ENCODE measurements around the gene STYXL1.

Gene STYXL1

DNA sequence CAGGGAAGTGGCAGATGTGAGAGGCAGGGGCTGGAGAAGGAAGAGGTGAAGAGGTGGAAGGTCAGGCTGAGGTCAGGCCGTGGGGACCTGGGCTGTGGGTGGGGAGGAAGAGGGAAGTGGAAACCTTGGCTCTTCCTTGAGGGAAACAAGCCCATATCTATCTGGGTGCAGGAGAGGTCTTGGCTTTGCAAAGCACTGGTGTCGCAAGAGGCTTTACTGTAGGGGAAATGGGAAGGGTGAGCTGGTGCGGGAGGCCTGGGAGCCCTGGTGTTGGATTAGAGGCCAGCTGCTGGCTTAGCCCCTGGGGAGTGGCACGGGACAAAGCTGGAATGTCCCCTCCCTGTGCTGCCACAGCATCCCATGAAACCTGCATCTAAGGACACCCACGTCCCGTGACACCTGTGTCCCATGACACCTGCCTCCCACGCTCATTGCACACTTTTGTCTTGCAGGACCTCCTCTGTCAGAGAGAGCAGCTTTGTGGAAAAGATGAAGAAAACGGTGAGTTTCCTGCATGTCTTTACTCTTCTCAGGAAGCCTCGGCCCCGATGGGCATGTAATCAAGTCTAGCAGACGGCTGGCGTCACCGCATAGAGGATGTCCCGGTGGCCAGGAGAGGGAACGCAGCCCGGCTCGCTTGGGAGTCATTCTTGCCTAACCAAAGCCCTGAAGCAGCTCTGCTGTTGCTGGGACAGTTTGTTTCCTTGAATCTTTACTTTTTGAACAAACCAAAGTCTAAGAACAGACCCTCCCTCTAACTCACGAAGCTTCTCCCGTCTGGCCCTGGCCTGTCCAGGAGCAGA, 75.6 kb downstream of the STYXL1 start:
- DNase-seq, result no peak

DNA sequence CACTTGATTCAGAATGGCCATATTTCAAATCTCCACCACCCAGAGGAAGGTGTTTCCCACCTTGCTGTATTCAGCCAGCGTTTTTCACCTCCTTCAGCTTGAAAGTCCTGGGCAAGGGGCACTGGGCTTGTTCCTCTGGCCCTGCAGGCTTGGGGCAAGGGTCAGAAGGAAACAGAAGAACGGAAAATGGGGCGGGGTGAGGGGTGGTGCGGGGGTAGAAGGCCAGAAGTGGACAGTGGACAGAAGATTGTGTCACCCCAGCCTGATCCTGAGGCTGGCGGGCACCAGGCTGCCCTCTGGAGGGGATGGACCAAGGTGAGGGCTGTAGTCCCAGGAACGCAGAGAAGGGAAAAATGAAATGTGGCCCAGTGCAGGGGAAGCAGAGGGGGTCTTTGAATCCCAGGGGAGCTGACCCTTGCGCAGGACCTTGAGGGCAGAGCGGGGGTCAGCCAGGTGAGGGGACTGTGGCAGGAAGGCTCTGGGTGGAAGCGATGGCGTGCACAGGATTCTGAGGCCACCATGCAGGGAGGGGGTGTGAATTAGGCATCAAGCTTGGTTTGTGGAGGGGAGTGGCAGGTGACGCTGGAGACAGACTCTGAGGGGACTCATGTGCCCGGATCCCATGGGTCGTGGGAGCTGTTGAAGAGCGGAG, 76.4 kb downstream of the STYXL1 start:
- DNase-seq, result no peak

DNA sequence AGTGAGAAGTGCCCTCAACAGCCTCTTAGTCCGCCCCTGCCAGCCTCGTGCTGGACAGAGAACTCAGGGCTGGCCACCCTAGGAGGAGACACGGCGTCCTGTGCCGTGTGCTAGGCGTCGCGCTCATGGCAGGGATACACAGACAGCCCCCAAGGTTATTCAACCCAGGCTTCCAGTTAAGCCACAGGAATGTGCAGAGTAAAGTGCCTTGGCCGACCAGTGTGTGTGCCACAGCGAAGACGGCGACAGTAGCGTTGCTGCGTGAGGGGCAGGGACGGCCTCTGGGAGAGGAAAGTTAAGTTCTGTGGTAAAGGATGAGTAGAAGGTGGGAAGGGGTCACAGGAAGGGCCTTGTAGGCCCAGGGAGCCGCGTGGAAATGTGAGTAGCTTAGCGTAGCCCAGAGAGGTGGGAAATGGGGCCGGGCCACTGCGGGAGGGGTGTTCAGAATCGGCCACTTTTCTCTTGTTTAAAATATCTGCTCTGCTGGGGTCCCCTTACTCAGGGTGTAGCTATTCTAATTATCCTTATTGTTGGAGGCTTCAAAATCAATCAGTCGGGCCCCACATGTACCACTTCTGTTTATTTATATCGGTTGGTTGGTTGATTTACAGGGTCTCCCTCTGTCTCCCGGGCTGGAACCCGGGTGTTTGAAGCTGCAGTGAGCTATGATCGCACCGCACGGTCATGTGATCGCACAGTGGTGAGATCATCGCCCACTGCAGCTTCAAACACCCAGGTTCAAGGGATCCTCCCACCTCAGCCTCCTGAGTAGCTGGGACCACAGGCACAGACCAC, 77.9 kb downstream of the STYXL1 start:
- no peak for DNase-seq

DNA sequence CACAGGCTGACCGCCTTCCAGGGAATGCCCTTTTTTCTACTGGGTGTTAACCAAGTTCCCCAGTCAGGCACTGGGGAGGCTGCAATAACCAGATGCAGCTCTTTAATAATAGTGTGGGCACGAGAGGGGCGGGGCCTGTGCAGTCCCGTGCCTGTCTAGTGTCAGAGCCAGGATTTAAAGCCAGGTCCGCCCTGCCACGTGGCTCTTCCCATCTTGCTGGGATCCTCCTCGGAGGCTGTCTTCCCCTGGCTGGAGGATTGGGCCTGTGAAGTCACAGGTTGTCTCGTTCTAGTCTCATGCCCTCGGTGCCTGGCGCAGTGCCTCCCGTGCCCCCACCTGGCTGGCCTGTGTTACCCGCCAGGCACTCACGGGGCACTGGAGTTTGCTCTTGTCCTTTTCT, 78.6 kb downstream of the STYXL1 start:
- DNase-seq, result no peak

DNA sequence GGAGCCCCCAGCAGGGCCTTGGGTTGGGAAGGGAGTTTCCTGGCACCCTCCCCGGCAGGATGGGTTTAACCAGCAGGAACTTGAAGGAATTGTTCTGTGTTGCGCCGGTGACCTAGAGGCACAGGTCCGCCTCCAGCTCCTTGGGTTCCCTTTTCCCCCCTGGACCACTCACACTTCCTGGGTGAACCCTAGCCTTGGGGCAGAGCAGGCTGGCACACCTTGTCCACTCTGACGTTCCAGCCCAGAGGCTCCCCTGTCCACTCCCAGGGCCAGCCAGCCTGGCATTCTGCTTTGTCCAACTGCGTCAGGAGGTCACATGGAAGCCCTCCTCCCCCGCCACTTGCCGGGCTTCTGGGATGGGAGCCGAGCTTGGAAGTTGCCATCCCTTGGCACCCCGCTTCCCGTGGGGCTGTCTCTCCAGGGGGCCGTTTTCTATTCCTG, 79.2 kb downstream of the STYXL1 start:
- no peak for DNase-seq

DNA sequence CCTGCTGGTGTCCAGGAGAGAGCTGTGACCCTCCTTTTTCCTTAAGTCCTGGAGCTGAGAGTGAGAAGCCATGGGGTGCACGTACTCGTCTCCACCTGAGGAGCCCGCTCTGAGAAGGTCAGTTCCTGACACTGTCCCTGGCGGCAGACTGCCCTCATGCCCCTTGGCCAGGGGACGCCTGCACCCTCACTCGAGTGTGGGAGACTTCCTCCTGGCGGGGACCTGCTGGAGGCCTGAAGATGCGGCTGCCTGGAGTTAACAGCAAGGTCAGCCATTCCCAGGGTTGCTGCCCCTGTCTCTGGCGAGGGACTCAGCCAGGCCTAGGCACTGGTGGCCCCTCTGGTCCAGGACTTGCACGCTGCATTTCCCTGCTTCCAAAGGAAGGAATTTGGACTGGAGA, 79.8 kb downstream of the STYXL1 start:
- no peak for DNase-seq

DNA sequence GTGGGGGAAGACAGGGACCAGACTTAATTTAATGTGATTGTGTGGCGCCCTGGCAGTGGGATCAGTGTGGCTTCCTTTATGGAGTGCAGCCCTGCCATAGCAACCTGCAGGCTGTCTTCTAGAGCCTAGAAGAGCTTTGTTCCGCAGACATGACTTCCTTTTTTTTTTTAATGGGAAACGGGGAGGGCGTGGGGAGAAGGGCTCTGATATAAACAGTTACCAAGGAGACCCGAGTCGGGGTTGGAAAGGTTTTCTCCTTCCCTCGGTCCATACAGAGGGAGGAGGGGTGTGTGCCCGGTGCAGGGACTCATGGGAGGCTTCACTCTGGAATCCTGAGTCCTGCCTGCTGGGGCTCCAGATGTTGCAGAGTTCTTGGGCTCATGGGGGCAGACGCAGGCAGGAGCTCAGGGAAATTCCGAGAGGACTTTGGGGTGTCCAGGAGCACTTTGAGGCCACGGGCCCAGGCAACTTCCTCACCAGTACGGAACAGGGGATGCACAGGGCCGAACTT, 80.3 kb downstream of the STYXL1 start:
- DNase-seq, result no peak

DNA sequence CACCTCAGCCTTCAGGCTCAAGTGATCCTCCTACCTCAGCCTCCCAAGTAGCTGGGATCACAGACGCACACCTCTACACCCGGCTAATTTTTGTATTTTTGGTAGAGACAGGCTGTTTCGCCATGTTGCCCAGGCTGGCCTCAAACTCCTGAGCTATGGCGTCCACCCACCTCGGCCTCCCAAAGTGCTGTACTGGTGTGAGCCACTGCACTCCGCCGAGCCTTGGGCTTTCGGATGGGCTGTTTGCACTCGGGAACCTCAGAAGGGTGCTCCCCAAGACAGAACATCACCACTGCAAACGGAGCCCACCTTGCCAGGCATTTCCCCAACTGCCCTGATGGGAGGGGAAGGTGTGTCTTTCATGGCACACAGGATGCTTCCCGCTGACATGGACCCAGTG, 80.7 kb downstream of the STYXL1 start:
- no peak for DNase-seq

DNA sequence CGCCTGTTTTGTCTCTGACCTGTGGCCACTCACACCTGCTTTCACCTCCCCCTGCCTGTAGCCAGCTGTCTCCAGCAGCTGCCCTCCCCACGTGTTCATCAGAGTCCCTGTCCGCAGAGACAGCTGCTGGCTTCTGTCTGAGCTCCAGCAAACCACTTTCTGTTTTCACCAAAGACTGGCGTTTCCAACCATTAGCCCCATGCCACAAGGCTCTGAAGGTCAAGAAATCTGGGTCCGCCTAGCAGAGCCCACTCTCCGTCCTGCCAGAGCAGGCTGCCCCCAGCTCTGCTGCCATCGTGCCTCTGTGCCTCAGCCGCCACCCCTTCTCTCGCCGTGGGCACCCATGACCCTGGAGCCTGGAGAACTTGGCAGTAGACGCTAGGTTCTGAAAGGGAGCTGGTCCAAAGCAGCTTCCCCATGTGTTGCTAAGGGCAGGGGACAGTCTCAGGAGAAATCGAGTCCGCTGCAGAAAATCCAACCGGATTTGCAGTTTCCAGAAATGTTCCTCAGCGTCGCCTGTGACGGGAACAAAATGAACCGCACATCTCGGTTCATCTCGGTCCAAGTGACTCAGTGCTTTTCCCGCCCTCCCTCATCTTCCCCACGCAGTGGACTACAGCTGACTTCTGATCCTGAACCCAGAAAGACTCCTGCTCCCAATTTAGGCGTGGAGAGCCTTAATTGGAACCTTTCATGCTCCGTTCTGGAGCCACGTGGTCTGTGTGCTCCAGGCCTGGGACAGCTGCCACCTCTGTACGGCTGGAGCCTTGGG, 81.4 kb downstream of the STYXL1 start:
- no peak for DNase-seq

DNA sequence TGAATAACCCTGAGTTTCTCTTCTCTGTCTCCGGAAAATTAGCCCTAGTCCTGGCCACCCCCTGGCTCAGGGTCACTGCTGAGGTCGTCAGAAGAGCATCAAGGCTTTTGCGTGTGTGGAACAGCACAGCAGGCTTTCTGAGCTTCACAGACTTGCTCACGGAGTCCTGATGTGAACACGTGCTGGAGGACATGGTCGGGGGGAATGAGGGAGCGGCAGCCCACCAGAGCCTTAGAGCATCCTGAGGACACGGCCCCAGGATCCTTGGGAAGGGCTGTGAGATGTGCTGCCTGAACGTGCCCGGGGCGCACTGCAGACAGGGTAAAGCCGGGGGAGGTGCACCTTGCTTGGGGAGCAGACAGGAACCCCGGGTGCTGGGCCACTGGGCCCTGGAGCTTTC, 82.2 kb downstream of the STYXL1 start:
- no peak for DNase-seq

DNA sequence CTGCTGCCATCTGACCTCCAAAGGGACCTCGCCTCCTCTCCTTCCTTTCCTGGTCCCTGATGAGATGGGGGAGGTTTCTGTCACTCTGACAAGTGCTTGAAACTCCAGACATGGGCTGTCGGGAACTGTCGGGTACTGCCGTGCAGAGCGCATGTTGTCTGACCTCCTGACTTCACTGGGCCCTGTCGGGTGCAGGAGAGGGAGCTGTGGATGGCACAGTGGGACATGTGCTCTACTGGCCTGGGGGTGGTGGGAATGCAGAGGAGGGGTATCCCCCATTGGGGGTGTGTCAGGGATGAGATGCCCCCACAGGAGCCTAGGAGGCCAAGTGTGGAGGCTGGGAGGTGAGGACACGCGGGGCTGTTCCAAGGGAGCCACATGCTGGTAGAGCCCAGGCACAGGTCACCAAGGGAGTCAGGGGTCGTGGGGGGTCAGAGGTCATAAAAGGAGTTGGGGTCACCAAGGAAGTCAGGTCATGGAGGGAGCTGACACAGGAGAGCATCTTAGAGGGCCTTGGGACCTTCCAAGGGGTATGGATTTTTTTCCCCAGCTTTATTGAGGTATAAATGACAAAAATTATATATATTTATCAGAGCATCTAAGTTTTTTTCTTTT, 84.3 kb downstream of the STYXL1 start:
- DNase-seq, result no peak

DNA sequence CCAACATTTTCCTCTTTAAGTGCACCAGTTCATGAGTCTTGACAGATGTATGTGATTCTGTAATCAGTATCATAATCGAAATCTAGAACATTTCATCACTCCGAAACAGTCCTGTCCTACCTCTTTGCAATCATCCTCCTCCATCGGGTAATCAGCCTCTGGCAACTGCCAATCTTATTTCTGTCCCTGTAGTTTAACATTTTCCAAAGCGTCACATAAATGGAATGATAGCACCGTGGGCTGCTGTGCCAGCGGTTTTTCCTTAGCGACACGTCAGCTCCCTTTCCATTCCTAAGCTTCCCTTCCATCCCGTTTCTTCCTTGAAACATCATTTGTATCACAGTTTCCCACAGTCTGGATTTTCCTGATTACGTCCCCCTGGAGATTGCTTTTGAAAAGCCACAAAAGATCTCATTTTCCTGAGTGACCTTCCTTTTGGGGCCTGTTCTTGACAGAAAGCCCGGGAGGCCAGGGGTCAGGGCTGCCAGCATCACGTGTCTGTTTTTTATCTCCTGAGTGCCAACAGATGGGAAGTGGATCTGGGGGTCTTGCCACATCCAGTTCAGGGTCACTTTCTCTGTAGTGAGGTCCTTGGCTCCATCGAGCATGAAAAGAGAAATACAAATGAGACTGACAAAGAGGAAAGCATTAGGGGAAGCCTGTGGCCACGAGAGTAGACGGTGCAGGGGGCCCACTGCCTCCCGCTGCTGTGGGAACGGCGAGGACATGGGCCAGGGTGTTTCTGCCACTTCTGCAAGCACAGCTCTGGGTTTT, 85.0 kb downstream of the STYXL1 start:
- no peak for DNase-seq

DNA sequence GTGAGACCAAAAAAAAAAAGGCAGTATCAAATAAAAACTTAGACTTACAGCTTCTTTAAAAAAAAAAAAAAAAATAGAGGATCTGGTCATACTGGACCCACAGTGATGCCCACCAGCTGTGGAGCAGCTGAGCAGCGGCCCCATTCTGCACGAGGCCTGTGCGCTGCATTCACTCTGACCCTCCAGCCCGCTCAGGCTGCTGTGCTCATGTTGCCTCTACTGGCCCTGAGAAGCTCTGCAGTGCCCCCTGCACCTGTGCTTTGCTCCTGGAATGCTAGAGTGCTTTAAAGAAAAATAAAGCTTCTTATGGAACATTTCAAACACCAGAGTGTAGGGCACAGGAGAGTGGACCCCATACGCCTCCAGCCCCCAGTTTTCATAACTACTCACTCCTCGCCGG, 86.6 kb downstream of the STYXL1 start:
- no peak for DNase-seq

DNA sequence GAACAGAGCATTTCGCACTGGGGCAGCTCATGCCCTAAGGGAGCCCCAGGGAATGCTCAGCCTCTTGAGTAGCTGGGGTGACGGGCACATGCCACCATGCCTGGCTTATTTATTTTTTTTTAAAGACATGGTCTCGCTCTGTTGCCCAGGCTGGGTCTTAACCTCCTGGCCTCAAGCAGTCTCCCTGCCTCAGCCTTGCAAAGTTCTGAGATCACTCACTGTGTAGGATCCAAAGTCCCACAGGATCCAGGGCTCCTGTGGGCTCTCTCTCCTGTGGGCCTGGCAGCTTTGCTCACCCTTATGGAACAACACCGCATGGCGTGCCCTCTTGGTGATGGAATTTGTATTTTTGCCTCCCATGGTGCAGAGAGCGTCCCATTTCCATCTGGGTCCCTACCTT, 87.4 kb downstream of the STYXL1 start:
- DNase-seq, result no peak

DNA sequence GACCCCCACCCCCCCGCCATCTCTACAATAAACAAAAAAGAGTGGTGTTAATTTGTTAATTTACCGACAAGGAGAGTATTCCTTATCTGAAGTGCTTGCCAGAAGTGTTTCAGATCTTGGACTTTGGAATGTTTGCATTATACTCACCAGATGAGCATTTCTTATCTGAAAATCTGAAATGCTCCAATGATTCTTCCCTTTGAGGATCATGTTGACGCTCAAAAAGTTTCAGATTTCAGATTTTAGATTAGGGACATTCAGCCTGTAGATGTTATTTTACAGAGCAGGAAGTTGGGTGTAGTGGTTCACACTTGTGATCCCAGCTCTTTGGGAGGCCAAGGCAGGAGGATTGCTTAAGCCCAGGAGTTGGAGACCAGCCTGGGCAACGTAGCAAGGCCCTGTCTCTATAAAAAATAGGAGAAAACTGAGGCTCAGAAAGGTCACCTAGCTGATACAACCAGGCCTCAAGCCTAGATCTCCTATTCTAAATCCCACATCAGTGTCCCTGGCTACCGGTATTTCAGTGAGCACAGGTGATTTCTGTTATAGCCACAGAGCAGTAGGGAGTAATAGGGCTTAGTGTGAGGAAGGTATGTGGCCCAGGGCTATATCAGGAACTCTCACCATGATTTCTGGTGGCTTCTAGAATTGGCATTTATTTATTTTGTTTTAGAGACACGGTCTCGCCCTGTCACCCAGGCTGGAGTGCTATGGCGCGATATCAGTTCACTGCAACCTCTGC, 88.8 kb downstream of the STYXL1 start:
- DNase-seq, result no peak

DNA sequence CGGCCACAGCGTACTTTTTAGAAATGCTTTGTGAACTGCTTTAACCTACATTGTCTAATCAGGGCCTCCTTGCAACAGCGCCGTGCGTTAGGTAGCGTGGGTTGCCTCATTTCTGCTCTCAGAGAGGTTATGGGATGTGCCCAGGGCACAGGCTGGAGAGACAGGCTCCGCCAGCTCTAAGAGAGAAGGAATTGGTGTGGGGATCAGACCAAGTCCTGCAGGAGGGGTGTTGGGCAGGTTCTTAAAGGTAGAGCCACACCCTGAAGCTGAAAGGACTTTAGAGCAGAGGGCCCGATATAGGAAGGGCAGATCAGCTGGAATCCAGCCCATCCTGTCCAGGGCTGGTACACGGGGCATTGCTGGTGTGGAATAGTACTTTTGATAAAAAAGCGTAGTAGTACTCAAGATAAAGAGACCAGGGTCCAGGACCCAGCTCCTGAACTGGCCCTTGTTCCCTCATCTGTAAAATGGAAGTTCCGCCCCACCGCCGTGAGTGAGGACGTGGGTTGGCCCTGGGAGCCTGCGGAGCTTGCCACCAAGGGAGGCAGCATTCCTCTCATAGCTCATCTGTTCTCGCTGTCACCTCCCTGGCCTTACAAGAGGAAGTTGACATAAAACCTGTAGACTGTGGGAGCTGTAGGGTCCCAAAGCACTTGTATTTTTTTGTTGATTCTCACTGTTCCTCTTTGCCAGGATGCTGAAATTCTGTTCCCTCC, 90.6 kb downstream of the STYXL1 start:
- no peak for DNase-seq

DNA sequence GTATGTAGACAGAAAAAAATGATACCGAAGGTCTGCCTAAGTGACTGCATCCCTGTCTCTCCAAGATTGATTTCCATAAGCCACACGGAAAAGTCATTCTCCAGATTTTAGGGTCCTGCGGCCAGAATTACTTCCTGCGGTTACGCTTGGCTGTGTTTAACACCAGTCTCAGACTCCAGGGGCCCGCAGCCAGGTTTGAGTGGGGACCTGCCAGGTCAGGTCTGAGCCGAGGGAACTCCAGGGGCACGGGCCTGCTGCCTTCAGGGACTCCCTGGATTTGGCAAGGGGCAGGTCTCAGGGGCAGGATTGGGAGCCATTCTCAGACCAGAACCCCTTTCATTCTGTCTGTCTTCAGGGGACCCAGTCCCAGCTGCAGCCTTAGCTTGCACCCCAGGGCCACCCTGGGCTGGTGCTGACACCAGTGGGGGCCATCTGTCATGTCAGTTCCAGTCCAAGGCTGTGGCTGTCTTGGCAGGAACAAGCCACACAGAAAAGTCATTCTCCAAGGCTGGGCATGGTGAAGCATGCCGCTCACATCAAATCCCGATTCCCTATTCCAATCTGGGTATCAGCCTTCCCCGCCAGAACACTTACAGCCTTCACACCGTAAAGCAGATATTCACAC, 92.4 kb downstream of the STYXL1 start:
- DNase-seq, result no peak

DNA sequence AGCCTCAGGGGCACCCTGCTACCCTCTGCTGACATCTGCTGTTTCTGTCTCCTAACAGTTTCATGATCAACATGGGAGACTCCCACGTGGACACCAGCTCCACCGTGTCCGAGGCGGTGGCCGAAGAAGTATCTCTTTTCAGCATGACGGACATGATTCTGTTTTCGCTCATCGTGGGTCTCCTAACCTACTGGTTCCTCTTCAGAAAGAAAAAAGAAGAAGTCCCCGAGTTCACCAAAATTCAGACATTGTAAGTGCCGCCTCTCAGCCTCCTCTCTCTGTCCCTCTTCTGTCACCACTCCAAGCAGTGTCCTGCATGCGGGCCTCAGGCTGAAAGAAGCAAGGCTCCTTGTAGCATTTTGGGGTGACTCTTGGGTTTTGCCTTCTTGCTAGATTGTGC, 93.9 kb downstream of the STYXL1 start:
- no peak for DNase-seq

DNA sequence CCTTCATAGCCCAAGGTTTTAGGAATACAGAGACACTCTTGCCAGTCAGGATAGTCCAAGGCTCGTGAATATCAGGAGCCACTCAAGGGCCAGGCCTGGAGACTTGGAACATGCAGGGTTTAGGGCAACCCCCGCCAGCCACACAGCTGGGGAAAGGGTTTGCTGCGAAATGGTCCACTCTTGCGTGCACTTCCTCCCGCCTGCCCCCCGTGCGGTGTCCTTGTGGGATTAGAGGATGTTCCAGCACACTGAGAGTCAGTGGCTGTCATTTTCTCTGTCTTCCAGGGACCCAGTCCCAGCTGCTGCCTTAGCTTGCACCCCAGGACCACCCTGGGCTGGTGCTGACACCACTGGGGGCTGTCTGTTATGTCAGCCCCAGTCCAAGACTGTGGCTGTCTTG, 94.4 kb downstream of the STYXL1 start:
- DNase-seq, result no peak

DNA sequence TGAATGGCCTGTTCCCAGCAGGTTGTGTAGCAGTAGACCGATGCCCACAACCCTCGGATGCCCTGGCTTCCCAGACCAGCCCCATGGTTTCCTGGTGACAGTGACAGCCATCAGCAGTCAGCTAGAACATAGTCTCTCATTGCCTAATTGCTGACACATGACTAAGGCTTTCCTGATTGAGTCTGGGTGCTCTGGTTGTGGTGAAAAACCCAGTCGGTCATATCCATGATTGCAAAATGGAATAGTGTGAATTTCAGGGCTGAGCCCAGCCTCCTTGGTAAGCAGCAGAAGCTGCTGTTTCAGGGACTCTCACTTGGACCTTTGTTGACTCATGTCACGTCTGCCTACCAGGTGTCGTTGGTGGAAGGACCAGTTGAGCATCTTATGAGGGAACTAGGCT, 96.3 kb downstream of the STYXL1 start:
- DNase-seq, result no peak

All from GOT3 (cell line).